A549 (cell line): ENCODE measurements around the gene DUSP7. TPM values are rescaled to one million over a fixed set of nuclear protein-coding genes. Genes with fewer than 3 reads are reported as not detected.

ENCODE experiments used
- ATAC-seq, 2 experiments: fragments of 200-7000 bp in 1 of 2; fragments of >200 bp in 1 of 2; cut with Nextera tagmentation in 1 of 2; cut with Tn5 transposase in 1 of 2; 3 replicates each; pipeline versions ENCODE4 v1.8.0 to v1.9.1; 2018 to 2020; ENCODE audit warnings: mild to moderate bottlenecking in 1 of 2, moderate library complexity in 1 of 2
- CTCF ChIA-PET: fragments of 300-600 bp; sonication (Branson Sonifier 250); formaldehyde crosslinking; extraction: SDS; loops from one replicate; lab custom pipeline; 2021; ENCODE audit warnings: antibody characterized with exemption, inconsistent platforms; lab: Yijun Ruan, JAX
- POLR2A ChIA-PET: fragments of 350-600 bp; formaldehyde crosslinking; extraction: SDS; loops from one replicate; lab custom pipeline; 2021; ENCODE audit warnings: antibody characterized with exemption, inconsistent platforms; lab: Yijun Ruan, JAX
- DNase-seq, 2 experiments: peaks; one replicate each; pipeline versions ENCODE4 v3.0.0 to v3.0.0-alpha.2; 2011 to 2016; ENCODE audit warnings: low read depth in 1 of 2, low spot score in 1 of 2
- FAIRE-seq: peaks from 2 replicates; lab custom pipeline; 2011; peaks lifted over from hg19 to GRCh38; lab: Jason Lieb, UNC
- H3K27ac ChIP-seq, 2 experiments: fragments of >200 bp; sonication (Bioruptor Twin); formaldehyde crosslinking; 3 replicates each; pipeline ENCODE4 v1.5.1; 2016 to 2017
- H3K4me1 ChIP-seq: fragments of >200 bp; sonication (Bioruptor Twin); formaldehyde crosslinking; 3 replicates; pipeline ENCODE4 v1.6.1; 2016
- H3K4me2 ChIP-seq: fragments of >200 bp; sonication (Bioruptor Twin); formaldehyde crosslinking; 3 replicates; pipeline ENCODE4 v1.6.1; 2016
- H3K4me3 ChIP-seq: fragments of >200 bp; sonication (Bioruptor Twin); formaldehyde crosslinking; 3 replicates; pipeline ENCODE4 v1.5.1; 2016
- H3K9me3 ChIP-seq: fragments of >200 bp; sonication (Bioruptor Twin); formaldehyde crosslinking; 3 replicates; pipeline ENCODE4 v1.6.1; 2016
- BCL3 ChIP-seq: fragments of >200 bp; sonication (Bioruptor Twin); formaldehyde crosslinking; IDR thresholded peaks from 3 replicates; pipeline ENCODE4 v1.6.1; 2016
- BHLHE40 ChIP-seq: IDR thresholded peaks from 2 replicates; pipeline ENCODE4 v1.6.1; 2012; ENCODE audit warnings: low read depth, low read length, inconsistent platforms
- CBX2 ChIP-seq: fragments of 200-600 bp; sonication (generic); IDR thresholded peaks from 2 replicates; pipeline ENCODE4 v1.6.1; 2016; ENCODE audit warnings: low read depth, mild to moderate bottlenecking, borderline replicate concordance
- CBX8 ChIP-seq: fragments of 200-600 bp; sonication (generic); IDR thresholded peaks from 2 replicates; pipeline ENCODE4 v1.6.1; 2016
- CHD2 ChIP-seq: fragments of 150-350 bp; IDR thresholded peaks from 2 replicates; pipeline ENCODE4 v1.6.1; 2014; ENCODE audit warnings: low read length; ENCODE audit not compliant: partially characterized antibody
- CTCF ChIP-seq: fragments of >200 bp; sonication (Bioruptor Twin); formaldehyde crosslinking; IDR thresholded peaks from 3 replicates; pipeline ENCODE4 v1.5.1; 2016
- ESRRA ChIP-seq: fragments of 150-350 bp; IDR thresholded peaks from 2 replicates; pipeline ENCODE4 v1.6.1; 2014; ENCODE audit warnings: mild to moderate bottlenecking, low read length, borderline replicate concordance
- FOSB ChIP-seq: fragments of 250-450 bp; sonication (Bioruptor Pico); IDR thresholded peaks from 2 replicates; pipeline ENCODE4 v1.5.0; 2020; ENCODE audit warnings: mild to moderate bottlenecking, moderate library complexity
- FOSL2 ChIP-seq, 2 experiments: fragments of 450-650 bp in 1 of 2; fragments of >200 bp in 1 of 2; sonication (Bioruptor Twin) in 1 of 2; formaldehyde crosslinking; IDR thresholded peaks; 2 replicates each; pipeline versions ENCODE4 v1.5.0 to v1.6.1; 2016 to 2020; ENCODE audit warnings: mild to moderate bottlenecking in 1 of 2, moderate library complexity in 1 of 2
- HEYL ChIP-seq: fragments of 250-450 bp; sonication (Bioruptor Pico); IDR thresholded peaks from 2 replicates; pipeline ENCODE4 v1.8.0; 2021; ENCODE audit warnings: mild to moderate bottlenecking, moderate library complexity
- HOXB13 ChIP-seq: fragments of 250-450 bp; sonication (Bioruptor Pico); IDR thresholded peaks from 2 replicates; pipeline ENCODE4 v1.5.0; 2020; ENCODE audit warnings: low read depth, mild to moderate bottlenecking, moderate library complexity
- MAZ ChIP-seq: fragments of 150-350 bp; IDR thresholded peaks from 2 replicates; pipeline ENCODE4 v1.6.1; 2014; ENCODE audit warnings: antibody characterized with exemption, low read depth, low read length, borderline replicate concordance
- MYC ChIP-seq: IDR thresholded peaks from 2 replicates; pipeline ENCODE4 v1.6.1; 2012; ENCODE audit warnings: mild to moderate bottlenecking, inconsistent platforms, low read length, improper control_type of control experiment, borderline replicate concordance
- RARB ChIP-seq: fragments of 250-450 bp; sonication (Bioruptor Pico); IDR thresholded peaks from 2 replicates; pipeline ENCODE4 v1.8.0; 2021; ENCODE audit warnings: mild to moderate bottlenecking, moderate library complexity
- RFX5 ChIP-seq: fragments of 450-650 bp; IDR thresholded peaks from 2 replicates; pipeline ENCODE4 v1.7.1; 2014; ENCODE audit warnings: antibody characterized with exemption, mild to moderate bottlenecking, moderate library complexity
- TP53 ChIP-seq: fragments of 250-450 bp; sonication (Bioruptor Pico); IDR thresholded peaks from 2 replicates; pipeline ENCODE4 v1.5.0; 2021; ENCODE audit warnings: mild to moderate bottlenecking, moderate library complexity
- ZFP36 ChIP-seq: fragments of 450-650 bp; IDR thresholded peaks from 2 replicates; pipeline ENCODE4 v1.6.1; 2014; ENCODE audit warnings: borderline replicate concordance; ENCODE audit not compliant: partially characterized antibody
- WGBS: methylation state at CpG from one replicate; pipeline ENCODE4 v1.1.6; 2017; ENCODE audit errors: missing lambda C conversion rate; 5-methylcytosine and 5-hydroxymethylcytosine counted together
- polyA plus RNA-seq, 4 experiments: library from polyadenylated mRNA; depleted of rRNA in 3 of 4; stranded (reverse); fragments of >200 nt; fragmentation: RNase III in 1 of 4; extraction: RNeasy Plus Mini Kit Qiagen cat#74134 plus additional on column Dnase treatment in 1 of 4; gene quantifications; 2 replicates in 3 of 4; 3 replicates in 1 of 4; pipeline ENCODE4 v1.2.3, GENCODE V29; 2011 to 2017
- TF ChIP-seq, protein P1 (sequence below): fragments of 200-600 bp; sonication (generic); IDR thresholded peaks from 2 replicates; pipeline ENCODE4 v1.6.1; 2016; ENCODE audit warnings: antibody characterized with exemption, mild to moderate bottlenecking, moderate library complexity
- TF ChIP-seq, protein P2 (sequence below): fragments of >200 bp; sonication (Bioruptor Twin); formaldehyde crosslinking; IDR thresholded peaks from 2 replicates; pipeline ENCODE4 v1.6.1; 2016

Gene DUSP7
- polyA plus RNA-seq, 2 of the 4 experiments (the other 2 are of a cell fraction) = 4.4 to 4.8 TPM

DNA sequence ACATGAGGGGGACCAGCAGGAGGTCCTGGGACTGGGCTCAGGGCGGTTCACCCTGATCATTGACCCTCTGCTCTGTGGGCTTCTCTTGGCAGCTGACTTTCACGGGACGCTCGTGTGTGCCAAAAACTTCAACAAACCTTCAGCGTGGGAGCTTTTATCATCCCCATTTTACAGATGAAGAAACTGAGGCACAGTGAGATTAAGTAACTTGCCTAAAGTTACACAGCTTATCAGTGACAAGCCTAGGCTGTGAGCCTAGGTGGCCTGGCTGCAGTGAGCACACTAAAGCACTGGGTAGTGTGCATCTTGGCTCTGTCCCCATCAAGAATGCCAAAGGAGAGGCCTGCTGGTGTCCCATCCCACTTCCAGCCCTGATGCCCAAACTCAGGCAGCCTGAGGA is 23.6 kb upstream of the DUSP7 start (continued):
- TF ChIP-seq, protein P1, sequence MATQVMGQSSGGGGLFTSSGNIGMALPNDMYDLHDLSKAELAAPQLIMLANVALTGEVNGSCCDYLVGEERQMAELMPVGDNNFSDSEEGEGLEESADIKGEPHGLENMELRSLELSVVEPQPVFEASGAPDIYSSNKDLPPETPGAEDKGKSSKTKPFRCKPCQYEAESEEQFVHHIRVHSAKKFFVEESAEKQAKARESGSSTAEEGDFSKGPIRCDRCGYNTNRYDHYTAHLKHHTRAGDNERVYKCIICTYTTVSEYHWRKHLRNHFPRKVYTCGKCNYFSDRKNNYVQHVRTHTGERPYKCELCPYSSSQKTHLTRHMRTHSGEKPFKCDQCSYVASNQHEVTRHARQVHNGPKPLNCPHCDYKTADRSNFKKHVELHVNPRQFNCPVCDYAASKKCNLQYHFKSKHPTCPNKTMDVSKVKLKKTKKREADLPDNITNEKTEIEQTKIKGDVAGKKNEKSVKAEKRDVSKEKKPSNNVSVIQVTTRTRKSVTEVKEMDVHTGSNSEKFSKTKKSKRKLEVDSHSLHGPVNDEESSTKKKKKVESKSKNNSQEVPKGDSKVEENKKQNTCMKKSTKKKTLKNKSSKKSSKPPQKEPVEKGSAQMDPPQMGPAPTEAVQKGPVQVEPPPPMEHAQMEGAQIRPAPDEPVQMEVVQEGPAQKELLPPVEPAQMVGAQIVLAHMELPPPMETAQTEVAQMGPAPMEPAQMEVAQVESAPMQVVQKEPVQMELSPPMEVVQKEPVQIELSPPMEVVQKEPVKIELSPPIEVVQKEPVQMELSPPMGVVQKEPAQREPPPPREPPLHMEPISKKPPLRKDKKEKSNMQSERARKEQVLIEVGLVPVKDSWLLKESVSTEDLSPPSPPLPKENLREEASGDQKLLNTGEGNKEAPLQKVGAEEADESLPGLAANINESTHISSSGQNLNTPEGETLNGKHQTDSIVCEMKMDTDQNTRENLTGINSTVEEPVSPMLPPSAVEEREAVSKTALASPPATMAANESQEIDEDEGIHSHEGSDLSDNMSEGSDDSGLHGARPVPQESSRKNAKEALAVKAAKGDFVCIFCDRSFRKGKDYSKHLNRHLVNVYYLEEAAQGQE = no peak
- no peak for TF ChIP-seq MAZ
- no peak for TF ChIP-seq ESRRA

GRCh38 chr3:52078781-52079560 is 22.6 kb upstream of the DUSP7 start:
- H3K4me2 ChIP-seq = no peak overlapping the region
- no peaks in the 10 kb centered on the region for H3K4me1 ChIP-seq
- WGBS = 89% methylated on average over 14 of the region's 19 CpGs
- DNase-seq (no peak), ATAC-seq (no peak), FAIRE-seq (no peak)
- ChIA-PET CTCF (interaction anchor here (1.2 kb wide), 1 partner anchor 12 kb away, joined by 4 read pairs; no protein-coding TSS in a partner anchor), POLR2A (interaction anchor here (1.1 kb wide), 1 partner anchor 22 kb away, joined by 3 read pairs; no protein-coding TSS in a partner anchor)
- TF ChIP-seq FOSB (CRISPR knock-in tag) (no peak), BHLHE40 (no peak), MYC (no peak), RFX5 (no peak), CHD2 (no peak), HOXB13 (no peak), ZFP36 (no peak), RARB (CRISPR knock-in tag) (no peak), HEYL (CRISPR knock-in tag) (no peak), FOSL2 (IDR thresholded peaks at IDR 0.05) (no peak), FOSL2 (CRISPR knock-in tag; IDR thresholded peaks at IDR 0.05) (no peak), CBX8 (no peak), CBX2 (no peak), CTCF (no peak), BCL3 (no peak), TP53 (CRISPR knock-in tag) (no peak)
- TF ChIP-seq, protein P2, sequence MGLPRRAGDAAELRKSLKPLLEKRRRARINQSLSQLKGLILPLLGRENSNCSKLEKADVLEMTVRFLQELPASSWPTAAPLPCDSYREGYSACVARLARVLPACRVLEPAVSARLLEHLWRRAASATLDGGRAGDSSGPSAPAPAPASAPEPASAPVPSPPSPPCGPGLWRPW = no peak
- TF ChIP-seq, protein P1 = no peak
- no peaks in the 10 kb centered on the region for H3K9me3 ChIP-seq
- H3K27ac ChIP-seq = no peak overlapping the region
- no peak overlapping the region for H3K4me3 ChIP-seq
